HepG2 (cell line): ENCODE measurements around the gene TOMM20.

Experiments used
- CTCF ChIP-seq: sonication (generic); formaldehyde crosslinking; IDR thresholded peaks from 2 replicates; pipeline ENCODE4 v1.5.0; 2020; ENCODE audit warnings: mild to moderate bottlenecking, missing genetic modification reagents, moderate library complexity
- FOXP4 ChIP-seq: sonication (generic); formaldehyde crosslinking; IDR thresholded peaks from 2 replicates; pipeline ENCODE4 v1.4.0; 2020; ENCODE audit warnings: missing genetic modification reagents
- GABPA ChIP-seq, 2 experiments: IDR thresholded peaks; 2 replicates each; pipeline ENCODE4 v1.6.1; 2011 to 2016; ENCODE audit warnings: low read depth in 2 of 2, low read length in 1 of 2, missing biosample characterization in 1 of 2, missing genetic modification characterization in 1 of 2
- SETDB1 ChIP-seq: sonication (generic); formaldehyde crosslinking; IDR thresholded peaks from 2 replicates; pipeline ENCODE4 v1.5.1; 2020; ENCODE audit warnings: missing genetic modification reagents, mild to moderate bottlenecking, borderline replicate concordance
- SRF ChIP-seq: IDR thresholded peaks from 2 replicates; pipeline ENCODE4 v1.6.1; 2011; ENCODE audit warnings: mild to moderate bottlenecking, low read depth, low read length, moderate library complexity
- ZBTB43 ChIP-seq: sonication (generic); formaldehyde crosslinking; conservative IDR thresholded peaks from 2 replicates; pipeline ENCODE4 v1.4.0; 2020; ENCODE audit warnings: missing genetic modification reagents
- ZNF275 ChIP-seq: sonication (generic); formaldehyde crosslinking; IDR thresholded peaks from 2 replicates; pipeline ENCODE4 v1.8.0; 2022; ENCODE audit warnings: missing genetic modification reagents, mild to moderate bottlenecking, inconsistent platforms, borderline replicate concordance

GRCh38 chr1:235078480-235079381, 49.9 kb downstream of the TOMM20 start:
- no peak for TF ChIP-seq GABPA (IDR thresholded peaks at IDR 0.05; ENCODE audit: low read depth, low read length)
- TF ChIP-seq GABPA (CRISPR knock-in tag; IDR thresholded peaks at IDR 0.05; ENCODE audit: low read depth), result no peak
- no peak for TF ChIP-seq ZNF275 (CRISPR knock-in tag)
- no peak for TF ChIP-seq ZBTB43 (CRISPR knock-in tag)
- no peak for TF ChIP-seq CTCF (CRISPR knock-in tag)
- TF ChIP-seq SETDB1 (CRISPR knock-in tag), result no peak
- no peak for TF ChIP-seq FOXP4
- no peak for TF ChIP-seq SRF
